ENCODE results near the gene PSMC1. TPM values are rescaled to one million over a fixed set of nuclear protein-coding genes. Genes with fewer than 3 reads are reported as not detected.

PSMC1 gene
- total and polyA plus RNA-seq, 2 of the 4 experiments (the other 2 are of a cell fraction): 181 to 194 TPM

GRCh38 chr14:90281261-90281660 lies 24.9 kb downstream of the PSMC1 start:
- Histone ChIP-seq H3K56ac (ENCODE audit: extremely low read depth, insufficient read depth, low read length) (no peak overlapping the region), H2BK5ac (ENCODE audit: low read depth, low read length, poor library complexity, severe bottlenecking) (peak overlapping the region; percentile 70), H2AK9ac (replicated peaks; ENCODE audit: low read depth, low read length, poor library complexity) (peak overlapping the region; percentile 21), H2BK120ac (ENCODE audit: low read depth, low read length) (peak overlapping the region; percentile 82), H2AFZ (replicated peaks; ENCODE audit: low read length, poor library complexity) (peak overlapping the region; percentile 2), H3K18ac (ENCODE audit: low read depth, low read length) (no peak overlapping the region), H3K4ac (ENCODE audit: low read depth, low read length) (peak overlapping the region; percentile 83), H3K4me1 (ENCODE audit: control insufficient read depth, insufficient read depth, low read length) (peaks cover 6% of the 10 kb centered on the region; the same call in 1 of the 2 replicates), H3K4me3 (ENCODE audit: insufficient read depth, low read depth, low read length) (no peak overlapping the region), H3K79me1 (ENCODE audit: low read depth in 1 of 2, low read length in 2 of 2) (peaks cover 0 to 12% of the 10 kb centered on the region in 2 experiments; a peak in 2 of 4 replicates), H2BK15ac (ENCODE audit: low read depth, low read length) (0 out of 3 replicates have a peak overlapping the region, but pooled peaks have one; percentile 74), H3K27me3 (ENCODE audit: control insufficient read depth, insufficient read depth, low read length) (no peaks in the 10 kb centered on the region), H2AK5ac (ENCODE audit: low read depth, low read length) (peak overlapping the region; percentile 93; the same call in 1 of the 2 replicates), H3K27ac (ENCODE audit: insufficient read depth, low read length) (peak overlapping the region; percentile 11), H3K23ac (ENCODE audit: low read depth, low read length) (no peak overlapping the region), H2BK20ac (ENCODE audit: low read depth, low read length) (peak overlapping the region; percentile 81), H3K9me1 (ENCODE audit: insufficient read depth, low read length) (peaks cover 14% of the 10 kb centered on the region), H4K91ac (ENCODE audit: insufficient read depth, low read depth, low read length) (peak overlapping the region; percentile 80), H3K9me3 (ENCODE audit: control insufficient read depth, insufficient read depth, low read length) (no peaks in the 10 kb centered on the region), H3K4me2 (ENCODE audit: low read depth, low read length) (peak overlapping the region; percentile 37; the same call in 1 of the 2 replicates), H3K36me3 (ENCODE audit: control insufficient read depth, insufficient read depth, low read length) (peaks cover 15% of the 10 kb centered on the region), H4K20me1 (ENCODE audit: insufficient read depth, low read length) (no peaks in the 10 kb centered on the region), H4K5ac (ENCODE audit: low read depth, low read length) (no peak overlapping the region), H3K9ac (ENCODE audit: low read depth, low read length) (no peak overlapping the region), H3K14ac (replicated peaks; ENCODE audit: low read depth, low read length) (no peak overlapping the region), H4K8ac (ENCODE audit: low read depth in 2 of 2, low read length in 2 of 2) (peak overlapping the region in 1 of 2 experiments; percentile 58; a peak in 3 of 4 replicates)
- no TSS peak for BruUV-seq (replicated peaks)
- ChIA-PET POLR2A (ENCODE audit: unreplicated experiment) (interaction anchor here (0.6 kb wide), 1 partner anchor 941 kb away, joined by 3 read pairs; no protein-coding TSS in a partner anchor), CTCF (interaction anchor here (0.9 kb wide), 1 partner anchor 20 kb away, joined by 3 read pairs; no protein-coding TSS in a partner anchor)
- ATAC-seq (ENCODE audit: low read depth): peak; percentile 97
- dilution Hi-C loops (cut with HindIII; ENCODE audit: low sequenced_read_pairs, unreplicated experiment): no loop called here
- in situ Hi-C loops (cut with MboI; ENCODE audit: low sequenced_read_pairs): loop anchor here (25.0 kb wide), 1 partner anchor 881 kb away; no protein-coding TSS in a partner anchor
- WGBS, 2 experiments (ENCODE audit: extremely low coverage in 2 of 2, insufficient read length in 1 of 2): 0% methylated on average over 1 of the region's 8 CpGs; no CpG with 5 or more reads in 1 of the 2 experiments
- intact Hi-C loops (cut with micrococcal nuclease): no loop called here
- peak; percentile 84 for DNase-seq
- TF ChIP-seq FOS (IDR thresholded peaks at IDR 0.05; ENCODE audit: low read depth, low read length) (peak; percentile 80), MAFK (IDR thresholded peaks at IDR 0.05; ENCODE audit: low read depth, low read length) (peak; percentile 52), MXI1 (IDR thresholded peaks at IDR 0.05; ENCODE audit: borderline replicate concordance, low read depth, low read length) (no peak), ELK1 (IDR thresholded peaks at IDR 0.05; ENCODE audit: borderline replicate concordance, low read depth, low read length) (no peak), NFE2L2 (IDR thresholded peaks at IDR 0.05; ENCODE audit: low read depth, low read length) (peak; percentile 89)

All from IMR-90 (cell line).